SU-DHL-6 (cell line): ENCODE data around the gene ZNF701.

Source experiments
- EZH2phosphoT487 ChIP-seq: fragments of 200-600 bp; sonication (generic), shearing (Covaris generic); conservative IDR thresholded peaks from 2 replicates; pipeline ENCODE4 v1.6.1; 2018; ENCODE audit warnings: mild to moderate bottlenecking, antibody characterized with exemption, low read length, moderate library complexity, mixed read lengths
- TF ChIP-seq, protein P1 (sequence below): fragments of 200-600 bp; sonication (generic); IDR thresholded peaks from one replicate; pipeline ENCODE4 v1.5.1; 2017; ENCODE audit warnings: antibody characterized with exemption, mild to moderate bottlenecking, low read length, moderate library complexity; ENCODE audit not compliant: insufficient read depth, poor library complexity, severe bottlenecking

DNA sequence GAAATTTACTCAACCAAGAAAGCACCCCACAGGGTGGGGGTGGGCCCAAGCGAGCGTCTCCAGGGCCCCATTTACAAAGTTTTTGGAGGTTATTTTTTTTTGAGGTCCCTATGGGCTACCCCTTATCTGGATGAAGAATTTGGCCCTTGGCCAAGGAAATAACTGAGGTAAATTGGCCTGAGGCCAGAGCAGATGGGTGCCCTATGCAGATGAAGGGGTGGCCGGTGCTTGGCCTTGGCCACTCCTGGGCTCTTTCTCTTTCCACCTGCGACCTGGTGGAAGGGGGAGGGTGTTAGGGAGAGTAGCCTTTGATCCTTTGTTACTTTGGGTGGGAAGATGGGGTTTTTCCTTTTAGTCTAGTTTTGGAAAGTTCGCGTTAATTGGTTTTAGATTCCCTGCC, 15.5 kb downstream of the ZNF701 start:
- TF ChIP-seq, protein P1, sequence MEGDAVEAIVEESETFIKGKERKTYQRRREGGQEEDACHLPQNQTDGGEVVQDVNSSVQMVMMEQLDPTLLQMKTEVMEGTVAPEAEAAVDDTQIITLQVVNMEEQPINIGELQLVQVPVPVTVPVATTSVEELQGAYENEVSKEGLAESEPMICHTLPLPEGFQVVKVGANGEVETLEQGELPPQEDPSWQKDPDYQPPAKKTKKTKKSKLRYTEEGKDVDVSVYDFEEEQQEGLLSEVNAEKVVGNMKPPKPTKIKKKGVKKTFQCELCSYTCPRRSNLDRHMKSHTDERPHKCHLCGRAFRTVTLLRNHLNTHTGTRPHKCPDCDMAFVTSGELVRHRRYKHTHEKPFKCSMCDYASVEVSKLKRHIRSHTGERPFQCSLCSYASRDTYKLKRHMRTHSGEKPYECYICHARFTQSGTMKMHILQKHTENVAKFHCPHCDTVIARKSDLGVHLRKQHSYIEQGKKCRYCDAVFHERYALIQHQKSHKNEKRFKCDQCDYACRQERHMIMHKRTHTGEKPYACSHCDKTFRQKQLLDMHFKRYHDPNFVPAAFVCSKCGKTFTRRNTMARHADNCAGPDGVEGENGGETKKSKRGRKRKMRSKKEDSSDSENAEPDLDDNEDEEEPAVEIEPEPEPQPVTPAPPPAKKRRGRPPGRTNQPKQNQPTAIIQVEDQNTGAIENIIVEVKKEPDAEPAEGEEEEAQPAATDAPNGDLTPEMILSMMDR = no peak
- TF ChIP-seq EZH2phosphoT487 = no peak
